Stomach (tissue), 9 donors: ENCODE results near the gene MLEC. TPM values are rescaled to one million over a fixed set of nuclear protein-coding genes. Genes with fewer than 3 reads are reported as not detected.

Source experiments
- DNase-seq, 2 donors: peaks; one replicate each; pipeline versions ENCODE4 v3.0.0 to v3.0.0-alpha.2; 2013 to 2019
- H3K27ac ChIP-seq, 5 donors: fragments of 200-600 bp in 4 of 5; sonication (generic) in 4 of 5; one replicate each; pipeline ENCODE4 v1.5.1; 2013 to 2019; ENCODE audit warnings: mild to moderate bottlenecking in 1 of 5, moderate library complexity in 1 of 5
- H3K27me3 ChIP-seq, 3 donors: fragments of 200-600 bp; sonication (generic); one replicate each; pipeline ENCODE4 v1.5.1; 2017 to 2019; ENCODE audit warnings: mixed run types in 1 of 3
- H3K36me3 ChIP-seq, 4 donors: fragments of 200-600 bp; sonication (generic); 1 replicate in 3 of 4; 2 replicates in 1 of 4; pipeline ENCODE4 v1.5.1; 2016 to 2019
- H3K4me1 ChIP-seq, 4 donors: fragments of 200-600 bp; sonication (generic); one replicate each; pipeline ENCODE4 v1.5.1; 2016 to 2019
- H3K4me3 ChIP-seq, 4 donors: fragments of 200-600 bp; sonication (generic) in 3 of 4; one replicate each; pipeline ENCODE4 v1.5.1; 2016 to 2019; ENCODE audit warnings: mild to moderate bottlenecking in 1 of 4
- H3K9me3 ChIP-seq, 4 donors: fragments of 200-600 bp; sonication (generic); one replicate each; pipeline ENCODE4 v1.5.1; 2016 to 2019
- CTCF ChIP-seq, 7 experiments: fragments of 450-650 bp in 4 of 7; fragments of 200-600 bp in 3 of 7; sonication (generic) in 3 of 7; IDR thresholded peaks; one replicate each; pipeline ENCODE4 v1.5.1; 2016 to 2019; ENCODE audit warnings: antibody characterized with exemption in 7 of 7, control low read depth in 2 of 7, mild to moderate bottlenecking in 1 of 7
- EP300 ChIP-seq: sonication (generic); formaldehyde crosslinking; IDR thresholded peaks from one replicate; pipeline ENCODE4 v1.6.1; 2017; ENCODE audit warnings: antibody characterized with exemption
- POLR2A ChIP-seq, 4 donors: fragments of 450-650 bp; IDR thresholded peaks; one replicate each; pipeline ENCODE4 v1.6.1; 2016; ENCODE audit warnings: antibody characterized with exemption in 4 of 4, control low read depth in 2 of 4, mild to moderate bottlenecking in 1 of 4, moderate library complexity in 1 of 4
- POLR2AphosphoS5 ChIP-seq, 3 donors: sonication (generic); formaldehyde crosslinking; IDR thresholded peaks; one replicate each; pipeline ENCODE4 v1.6.1; 2016; ENCODE audit warnings: antibody characterized with exemption in 3 of 3
- WGBS, 5 donors: extraction: QIAGEN DNeasy Blood & Tissue Kit in 3 of 5; methylation state at CpG; one replicate each; pipeline versions ENCODE4 v1.1.5 to v1.1.7; 2013 to 2018; 5-methylcytosine and 5-hydroxymethylcytosine counted together
- intact Hi-C: fragments of 100-400 bp; cut with DNase I; formaldehyde crosslinking; loops from one replicate; pipeline ENCODE4 v1.15.1; 2023; ENCODE audit warnings: low total_unique reads
- polyA plus RNA-seq, 3 donors: library from polyadenylated mRNA; stranded (reverse); fragments of 200-250 nt; gene quantifications; one replicate each; pipeline ENCODE4 v1.2.3, GENCODE V29; 2013
- total RNA-seq, 5 donors: library from RNA; depleted of rRNA; stranded (reverse); fragments of >200 nt; gene quantifications; one replicate each; pipeline versions ENCODE4 v1.1.0 to v1.2.3, GENCODE V29; 2014 to 2016
- donor health status: healthy with polysubstance abuse.
- donor health status: Bipolar disorder and iron deficiency.
- donor health status: healthy.

Gene MLEC
- total and polyA plus RNA-seq, 8 donors: 15.1 to 1,695 (median 45.0) TPM

- Histone ChIP-seq H3K9me3 (no peaks in the 10 kb centered on the region), H3K4me1 (peaks cover 0 to 20% (median 0%) of the 10 kb centered on the region in 4 donors), H3K27ac (no peak overlapping the region), H3K36me3 (peaks cover 0 to 3% (median 0%) of the 10 kb centered on the region in 4 donors), H3K4me3 (no peak overlapping the region), H3K27me3 (peaks cover 0 to 6% (median 0%) of the 10 kb centered on the region in 3 donors)
- TF ChIP-seq EP300: no peak
- DNase-seq: no peak
- 88 to 95% (median 93%) methylated on average over 13 to 14 of the region's 14 CpGs for WGBS, 5 donors
- intact Hi-C loops: no loop called here
Observed at GRCh38 chr12:120656008-120656407, 30.9 kb upstream of the MLEC start.

GRCh38 chr12:120658286-120659150 lies 28.4 kb upstream of the MLEC start:
- no peaks in the 10 kb centered on the region for H3K9me3 ChIP-seq
- no peak for TF ChIP-seq POLR2A (IDR thresholded peaks at IDR 0.05)
- TF ChIP-seq POLR2AphosphoS5 (IDR thresholded peaks at IDR 0.05): no peak
- no peak for TF ChIP-seq EP300
- no peak for TF ChIP-seq CTCF (IDR thresholded peaks at IDR 0.05)
- intact Hi-C loops: no loop called here
- no peak overlapping the region for H3K4me3 ChIP-seq
- H3K4me1 ChIP-seq: peaks cover 0 to 11% (median 0%) of the 10 kb centered on the region in 4 donors
- 82 to 89% (median 87%) methylated on average over 22 of the region's 22 CpGs for WGBS, 5 donors
- H3K27me3 ChIP-seq: no peaks in the 10 kb centered on the region
- no peak overlapping the region for H3K27ac ChIP-seq
- DNase-seq: no peak
- H3K36me3 ChIP-seq: peaks cover 0 to 8% (median 0%) of the 10 kb centered on the region in 4 donors

- Histone ChIP-seq H3K4me1 (peaks cover 0 to 7% (median 0%) of the 10 kb centered on the region in 4 donors), H3K4me3 (no peak overlapping the region), H3K27me3 (no peaks in the 10 kb centered on the region), H3K36me3 (peaks cover 0 to 8% (median 0%) of the 10 kb centered on the region in 4 donors), H3K9me3 (no peaks in the 10 kb centered on the region), H3K27ac (no peak overlapping the region)
- TF ChIP-seq EP300: no peak
- TF ChIP-seq CTCF (IDR thresholded peaks at IDR 0.05): no peak
- no peak for TF ChIP-seq POLR2A (IDR thresholded peaks at IDR 0.05)
- no peak for TF ChIP-seq POLR2AphosphoS5 (IDR thresholded peaks at IDR 0.05)
- intact Hi-C loops: no loop called here
- 52 to 75% (median 73%) methylated on average over 8 of the region's 8 CpGs for WGBS, 5 donors
- no peak for DNase-seq
Observed at GRCh38 chr12:120659151-120659525, 27.8 kb upstream of the MLEC start.

GRCh38 chr12:120661432-120661831 lies 25.5 kb upstream of the MLEC start:
- DNase-seq: no peak
- intact Hi-C loops: no loop called here

GRCh38 chr12:120662879-120663278 lies 24.1 kb upstream of the MLEC start:
- Histone ChIP-seq H3K4me3 (no peak overlapping the region), H3K27ac (no peak overlapping the region), H3K9me3 (no peaks in the 10 kb centered on the region), H3K27me3 (no peaks in the 10 kb centered on the region), H3K4me1 (no peaks in the 10 kb centered on the region), H3K36me3 (peaks cover 0 to 8% (median 0%) of the 10 kb centered on the region in 4 donors)
- no peak for DNase-seq
- TF ChIP-seq EP300: no peak
- no peak for TF ChIP-seq CTCF (IDR thresholded peaks at IDR 0.05)
- TF ChIP-seq POLR2AphosphoS5 (IDR thresholded peaks at IDR 0.05): no peak
- TF ChIP-seq POLR2A (IDR thresholded peaks at IDR 0.05): no peak
- WGBS, 5 donors: 77 to 88% (median 86%) methylated on average over 3 of the region's 3 CpGs
- intact Hi-C loops: no loop called here

More at GRCh38 chr12:120661432-120661831, 25.5 kb upstream of the MLEC start:
- Histone ChIP-seq H3K4me3 (no peak overlapping the region), H3K9me3 (no peaks in the 10 kb centered on the region), H3K27me3 (no peaks in the 10 kb centered on the region), H3K27ac (no peak overlapping the region), H3K4me1 (no peaks in the 10 kb centered on the region), H3K36me3 (peaks cover 0 to 8% (median 0%) of the 10 kb centered on the region in 4 donors)
- TF ChIP-seq EP300 (no peak), POLR2A (IDR thresholded peaks at IDR 0.05) (no peak)
- WGBS, 5 donors: 66 to 95% (median 70%) methylated on average over 2 of the region's 2 CpGs
